Right renal cortex interstitium (tissue), 3 donors: ENCODE results near the gene RAB43. TPM values are rescaled to one million over a fixed set of nuclear protein-coding genes. Genes with fewer than 3 reads are reported as not detected.
"Not testable (repeated sequence)": the region's sequence is repeated elsewhere in the genome, so short reads cannot be mapped to it uniquely, and the experiment has no call there.

Experiments
- DNase-seq, 3 donors: peaks; one replicate each; pipeline ENCODE4 v3.0.0-alpha.2; 2013; ENCODE audit warnings: low read depth in 3 of 3, low spot score in 2 of 3
- polyA plus RNA-seq, 3 donors: library from polyadenylated mRNA; unstranded; fragments of 120-200 nt; gene quantifications; one replicate each; pipeline ENCODE4 v1.2.1, GENCODE V29; 2013; ENCODE audit not compliant: insufficient read length in 3 of 3

RAB43 gene
- polyA plus RNA-seq, 3 donors: 4.0 to 5.6 (median 5.3) TPM

GRCh38 chr3:129122412-129123011, 908 bp upstream of the RAB43 start:
- DNase-seq: no peak

GRCh38 chr3:129121016-129121791, 400 bp downstream of the RAB43 start:
- no peak for DNase-seq

GRCh38 chr3:129120254-129121004, 1.2 kb downstream of the RAB43 start:
- peak; percentile 72 to 83 (median 74) for DNase-seq

DNA sequence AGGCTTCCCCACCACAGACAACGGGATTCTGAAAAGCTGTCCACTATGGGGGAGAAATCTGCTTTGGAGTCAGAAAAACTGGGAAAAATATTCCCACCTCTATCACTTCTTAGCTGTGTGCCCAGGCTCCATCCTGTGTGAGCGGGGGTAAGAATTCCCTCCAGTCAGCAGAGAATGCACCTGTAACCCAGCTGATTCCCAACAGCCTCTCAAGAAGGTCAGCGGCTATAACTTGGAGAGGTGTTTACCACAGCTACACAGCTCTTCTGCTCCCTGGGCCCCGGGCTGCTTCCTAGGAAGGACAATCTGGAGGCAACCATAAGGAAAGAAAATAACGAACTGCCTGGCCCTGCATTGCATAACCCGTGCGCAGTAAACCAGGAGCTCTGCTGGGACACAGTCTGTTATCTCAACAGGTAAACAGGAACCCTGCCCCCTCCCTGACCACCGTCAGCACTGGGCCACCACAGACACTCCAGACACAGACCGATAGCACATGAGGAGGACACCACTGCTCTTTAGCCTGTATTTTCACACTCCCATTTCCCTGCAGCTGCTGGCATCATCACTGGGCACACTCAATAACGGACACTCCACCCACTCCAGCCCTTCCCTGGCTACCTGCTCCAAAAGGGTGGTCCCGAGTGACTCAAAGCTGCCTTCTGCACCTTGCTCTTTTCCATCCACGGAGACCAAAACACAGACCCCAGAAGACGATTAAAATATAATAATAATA, 2.1 kb downstream of the RAB43 start:
- DNase-seq: no peak

GRCh38 chr3:129118745-129119144, 2.9 kb downstream of the RAB43 start:
- DNase-seq: no peak

DNA sequence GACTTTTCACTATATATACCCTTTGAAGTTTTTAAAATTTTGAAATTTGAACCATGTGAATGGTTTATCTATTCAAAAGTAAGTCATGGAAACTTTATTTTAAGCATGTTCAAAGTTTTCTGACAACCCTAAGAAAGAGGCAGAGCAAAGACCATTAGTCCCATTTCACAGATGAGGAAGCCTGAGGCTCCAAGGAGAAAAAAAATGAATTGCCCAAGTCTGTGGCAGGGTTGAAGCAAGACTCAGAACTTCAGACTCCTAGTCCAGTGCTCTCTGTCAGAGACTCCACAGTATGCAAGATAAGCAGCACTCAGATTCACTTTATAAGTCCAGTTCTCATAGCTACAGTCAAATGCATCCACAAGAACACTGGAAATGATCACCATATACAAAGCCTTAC, 4.5 kb downstream of the RAB43 start:
- DNase-seq: no peak

DNA sequence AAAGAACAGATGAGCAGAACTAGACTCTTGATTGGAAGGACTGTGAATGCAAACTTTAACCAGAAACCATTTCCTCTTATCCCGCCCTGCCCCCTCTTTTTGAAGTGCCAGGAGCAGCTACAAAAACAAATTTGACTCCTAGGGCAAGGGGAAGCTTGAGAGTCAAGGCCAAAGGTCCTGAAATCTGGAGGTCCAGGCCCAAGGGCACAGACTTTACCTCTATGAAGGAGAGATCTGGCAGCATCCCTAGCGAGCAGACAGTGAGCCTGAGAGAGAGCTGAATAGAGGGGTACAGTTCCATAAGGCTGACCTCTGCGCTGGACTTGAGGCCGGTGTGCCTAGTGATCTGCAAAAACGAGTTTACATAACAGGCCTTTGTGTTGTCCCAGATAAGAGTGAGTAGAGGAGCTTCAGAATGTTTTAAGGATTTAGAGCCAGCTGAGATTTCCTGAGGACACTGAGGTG, 5.1 kb downstream of the RAB43 start:
- DNase-seq: no peak

DNA sequence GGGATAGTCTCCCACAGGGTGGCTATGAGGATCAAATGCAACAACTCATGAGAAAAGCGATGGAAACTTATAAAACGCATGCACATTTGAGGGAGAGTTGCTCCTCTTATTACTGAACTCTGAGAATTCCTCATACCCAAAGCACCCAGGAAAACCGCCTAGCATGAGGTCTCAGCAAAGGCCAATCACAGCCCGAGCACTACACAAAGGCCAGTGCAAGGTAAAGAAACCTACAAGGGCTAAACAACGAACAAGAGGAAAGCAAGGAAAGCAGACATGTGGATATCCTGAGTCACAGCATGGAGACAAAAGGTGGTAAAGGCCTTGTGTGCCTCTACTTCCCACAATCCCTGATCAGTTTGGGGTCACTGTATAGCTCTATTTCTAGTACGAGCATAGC, 7.1 kb downstream of the RAB43 start:
- no peak for DNase-seq

DNA sequence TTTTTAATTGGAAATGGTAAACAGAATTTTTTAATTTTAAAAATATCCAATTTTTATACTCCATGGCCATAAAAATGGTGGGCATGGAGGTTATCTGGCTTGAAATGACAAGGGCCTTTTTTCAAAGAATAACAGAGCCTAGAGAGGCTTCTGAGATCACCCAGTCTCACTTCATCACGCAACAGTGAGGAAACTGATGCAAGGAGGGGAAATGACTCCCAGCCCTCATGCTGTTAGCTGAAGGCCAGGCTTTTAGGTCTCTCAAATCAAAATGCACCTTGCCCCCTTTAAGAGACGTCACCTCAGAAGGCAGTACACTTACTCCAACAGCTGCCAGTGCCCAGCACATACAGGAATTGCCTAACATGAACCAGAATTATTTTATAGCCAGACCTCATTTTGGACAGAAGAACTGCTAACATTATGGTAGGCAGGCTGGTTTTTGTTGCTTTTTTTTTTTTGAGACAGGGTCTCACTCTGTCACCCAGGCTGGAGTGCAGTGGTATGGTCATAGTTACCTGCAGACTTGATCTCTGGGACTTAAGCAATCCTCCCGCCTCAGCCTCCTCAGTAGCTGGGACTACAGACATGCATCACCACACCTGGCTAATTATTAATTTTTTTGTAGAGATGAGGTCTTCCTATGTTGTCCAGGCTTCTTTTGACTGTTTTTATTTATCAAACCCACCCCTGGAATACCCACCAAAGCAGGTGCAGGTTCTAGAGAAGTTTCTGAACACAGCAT, 9.1 kb downstream of the RAB43 start:
- no peak for DNase-seq

DNA sequence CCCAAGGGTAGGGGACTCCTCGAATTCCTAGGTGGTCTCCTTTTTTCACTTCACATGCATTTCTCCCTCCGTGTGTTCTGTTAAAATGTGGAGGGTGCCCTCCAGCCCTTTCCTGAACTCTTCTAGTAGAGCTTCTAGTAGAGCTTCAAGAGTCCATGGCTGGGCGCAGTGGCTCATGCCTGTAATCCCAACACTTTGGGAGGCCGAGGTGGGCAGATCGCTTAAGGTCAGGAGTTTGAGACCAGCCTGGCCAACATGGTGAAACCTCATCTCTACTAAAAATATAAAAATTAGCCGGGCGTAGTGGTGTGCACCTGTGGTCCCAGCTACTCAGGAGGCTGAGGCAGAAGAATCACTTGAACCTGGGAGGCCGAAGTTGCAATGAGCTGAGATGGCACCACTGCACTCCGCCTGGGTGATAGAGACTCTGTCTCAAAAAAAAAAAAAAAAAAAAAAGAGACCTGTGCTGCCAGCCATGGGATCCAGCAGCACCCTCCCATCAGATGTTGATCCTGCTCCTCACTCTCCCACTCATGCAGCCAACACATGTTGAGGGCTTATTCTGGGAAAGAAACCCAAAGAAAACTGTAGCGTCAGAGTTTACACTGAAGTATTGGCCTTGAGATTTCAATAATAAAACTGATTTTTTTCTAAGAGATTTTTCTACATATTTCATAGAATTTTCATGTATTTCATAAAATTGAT, 10.4 kb downstream of the RAB43 start:
- not testable (repeated sequence) for DNase-seq

DNA sequence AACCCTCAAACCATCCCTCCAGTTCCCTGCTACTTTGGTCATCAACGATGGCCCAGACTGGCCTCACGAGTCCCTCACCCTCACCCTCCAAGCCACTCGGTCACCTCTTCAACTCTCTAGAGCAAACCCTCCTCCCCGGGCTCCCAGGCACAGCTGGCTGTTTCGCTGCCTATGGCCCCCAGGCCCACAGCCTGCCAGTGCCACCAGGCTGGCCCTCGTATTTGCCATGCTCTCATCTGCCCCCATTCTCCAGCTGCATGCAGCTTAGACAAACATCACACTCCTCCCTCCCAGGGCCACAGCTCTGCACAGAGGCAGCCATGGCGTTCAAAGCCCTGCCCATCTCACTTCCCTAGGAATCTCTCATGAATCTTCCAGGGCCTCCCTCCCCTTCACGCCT, 13.8 kb downstream of the RAB43 start:
- no peak for DNase-seq

DNA sequence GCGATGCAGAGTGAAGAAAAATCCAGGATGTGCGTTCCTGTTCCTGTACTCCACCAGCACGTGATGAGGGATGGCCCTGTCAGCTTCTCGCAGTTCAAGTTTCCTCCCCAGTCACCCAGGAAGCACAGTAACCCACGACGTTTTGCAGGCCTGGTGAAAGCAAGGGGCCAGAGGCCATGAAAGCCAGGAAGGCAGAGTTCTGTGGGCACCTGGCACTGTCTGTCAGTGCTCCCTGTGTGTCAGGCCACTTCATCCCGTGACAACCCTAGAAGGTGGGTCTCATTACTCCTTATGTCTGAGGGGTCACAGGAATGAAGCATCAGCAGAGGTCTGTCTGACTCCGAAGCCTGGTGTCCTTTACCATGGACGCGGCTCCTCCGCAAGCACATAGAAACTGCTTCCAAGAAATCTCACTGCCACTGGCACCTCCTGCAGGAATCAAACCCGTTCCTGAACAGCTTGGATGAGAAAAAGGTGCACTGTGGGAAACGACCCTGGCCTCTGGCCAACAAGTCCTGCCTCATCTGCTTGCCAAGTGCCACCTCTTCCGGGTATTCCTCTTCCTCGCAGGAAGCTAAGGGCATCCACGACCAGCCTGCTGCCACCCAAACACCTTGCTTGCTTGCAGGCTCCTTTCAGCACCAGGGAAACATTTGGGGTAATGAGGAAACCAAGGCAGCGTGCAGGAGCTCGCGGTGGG, 14.6 kb downstream of the RAB43 start:
- no peak for DNase-seq

DNA sequence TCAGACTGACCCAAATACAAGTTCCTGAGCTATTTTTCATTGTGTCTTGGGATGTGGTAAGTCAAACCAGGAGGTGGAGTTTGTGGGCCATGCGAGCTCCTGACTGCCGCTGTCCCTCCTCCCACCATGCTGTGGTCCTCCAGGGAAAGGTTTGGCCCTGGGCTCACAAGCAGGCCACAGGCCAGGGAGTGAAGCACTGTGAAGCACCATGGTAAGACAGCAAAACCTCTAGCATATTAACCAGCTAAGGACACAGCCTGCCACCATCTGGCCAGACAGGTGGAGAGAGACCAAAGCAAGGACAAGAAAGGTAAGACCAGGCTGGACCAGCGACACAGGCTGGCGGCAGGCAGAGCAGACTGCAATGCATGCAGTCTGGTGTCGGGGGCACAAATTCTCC, 15.3 kb downstream of the RAB43 start:
- no peak for DNase-seq

GRCh38 chr3:129105862-129106261, 15.7 kb downstream of the RAB43 start:
- DNase-seq: no peak

GRCh38 chr3:129104498-129105079, 17.0 kb downstream of the RAB43 start:
- no peak for DNase-seq

DNA sequence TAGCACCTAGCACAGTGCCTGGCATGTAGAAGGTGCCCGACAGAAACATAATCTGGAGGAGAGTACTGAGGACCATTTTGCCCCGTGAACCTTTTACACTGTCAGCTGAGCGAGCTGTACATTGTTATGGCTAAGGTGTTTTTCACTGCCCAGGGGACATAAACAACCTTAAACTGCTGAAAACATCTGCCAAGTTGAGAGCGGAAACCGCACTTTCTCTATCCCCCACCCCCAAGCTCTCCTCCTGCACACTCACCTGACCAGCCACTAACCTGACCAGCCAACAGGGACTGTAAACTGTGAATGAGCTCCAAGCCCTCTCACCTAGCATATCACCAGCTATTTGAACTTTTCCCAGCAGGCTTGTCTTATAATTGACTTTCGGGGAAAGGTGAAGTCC, 17.6 kb downstream of the RAB43 start:
- no peak for DNase-seq

DNA sequence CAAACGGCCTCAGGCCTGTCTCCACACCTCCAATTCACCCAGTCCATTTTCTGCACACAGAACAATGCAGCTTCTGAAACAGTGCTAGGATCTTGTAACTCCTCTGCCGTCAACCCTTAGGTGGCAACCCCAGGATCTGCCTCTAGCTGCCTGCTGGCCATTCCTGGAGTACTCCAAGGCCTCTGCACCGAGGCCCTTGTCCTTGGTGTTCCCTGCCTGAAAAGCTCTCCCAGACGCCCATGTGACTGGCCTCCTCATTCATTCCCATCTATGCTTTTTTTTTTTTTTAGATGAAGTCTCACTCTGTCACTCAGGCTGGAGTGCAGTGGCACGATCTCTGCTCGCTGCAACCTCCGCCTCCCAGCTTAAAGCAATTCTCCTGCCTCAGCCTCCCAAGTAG, 18.3 kb downstream of the RAB43 start:
- no peak for DNase-seq

GRCh38 chr3:129101370-129102138, 20.1 kb downstream of the RAB43 start:
- no peak for DNase-seq
